Measurements from ENCODE around the gene ZBTB1. TPM values are rescaled to one million over a fixed set of nuclear protein-coding genes. Genes with fewer than 3 reads are reported as not detected.
A peak's percentile ranks its signal among the peaks of the same experiment; 100 is the strongest.
"Not testable (repeated sequence)": the region's sequence is repeated elsewhere in the genome, so short reads cannot be mapped to it uniquely, and the experiment has no call there.

ZBTB1 gene
- total and polyA plus RNA-seq, 11 donors: 9.0 to 29.5 (median 17.7) TPM

DNA sequence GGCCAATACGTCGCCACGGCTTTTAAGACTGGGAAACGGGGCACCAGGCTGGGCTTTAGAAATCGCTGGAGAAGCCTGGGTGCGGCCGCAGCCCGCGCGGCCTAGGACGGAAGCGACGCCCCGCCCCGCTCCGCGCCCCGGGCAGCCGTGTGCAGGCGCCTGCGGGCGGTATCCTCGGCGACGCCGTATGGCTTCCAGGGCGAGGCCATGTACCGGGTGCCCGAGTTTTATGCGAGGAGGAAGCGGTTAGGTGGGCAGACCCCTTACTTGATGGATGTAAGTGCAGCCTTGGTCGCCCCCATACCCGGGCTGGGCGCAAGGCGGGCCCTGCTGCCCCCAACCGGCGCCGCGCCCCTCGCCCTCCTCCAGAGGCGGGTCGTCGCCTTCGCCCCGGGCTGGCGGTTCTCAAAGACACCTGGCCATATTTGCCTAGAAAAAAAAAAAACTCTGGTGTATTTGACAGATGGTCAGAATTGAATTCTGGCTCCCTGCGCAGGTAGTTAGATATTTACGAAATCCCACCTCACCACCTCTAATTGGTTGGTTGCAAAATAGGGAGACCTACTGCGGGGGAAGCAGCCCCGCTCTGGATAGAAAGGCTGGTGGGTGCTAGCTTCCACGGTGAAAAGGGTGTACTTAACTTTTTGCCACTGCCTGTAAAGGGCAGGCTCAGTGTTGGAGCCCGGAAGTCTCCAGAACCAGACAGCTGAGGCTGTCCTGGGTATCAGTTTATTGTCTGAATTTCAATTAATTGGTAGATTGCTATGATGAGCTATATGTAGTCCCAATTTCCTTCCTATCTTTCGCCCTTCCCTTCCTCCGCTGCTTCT lies 45.4 kb downstream of the ZBTB1 start, which contains the start of gene PPP1R36:
Gene PPP1R36 (plus strand): TSS at position 171 of the 830 bp plus-strand sequence. CDS start 37 bp downstream, at position 208.
- ATAC-seq: peak in 3 of 4 donors; percentile 83 to 95 (median 95)
- peaks cover 0 to 16% (median 10%) of the 10 kb centered on the region in 12 donors for H3K4me1 ChIP-seq
- intact Hi-C loops (cut with DNase I): loop anchor here in 1 of 10 donors (10.0 kb wide), 1 partner anchor 215 kb away; no protein-coding TSS in a partner anchor
- H3K27ac ChIP-seq: no peak within 1 kb of the TSS
- peak within 1 kb of the TSS; percentile 12 to 57 (median 46) for H3K4me3 ChIP-seq
- no peaks in the 10 kb centered on the region for H3K36me3 ChIP-seq
- H3K27me3 ChIP-seq: peaks cover 0 to 17% (median 0%) of the 10 kb centered on the region in 9 donors
- DNase-seq: peak in 4 of 5 donors; percentile 27 to 77 (median 46)
- no peaks in the 10 kb centered on the region for H3K9me3 ChIP-seq
- WGBS, 4 donors: 8 to 11% (median 9%) methylated on average over 48 to 54 of the region's 54 CpGs
- TF ChIP-seq POLR2A (IDR thresholded peaks at IDR 0.05): no peak
- TF ChIP-seq, protein P1, sequence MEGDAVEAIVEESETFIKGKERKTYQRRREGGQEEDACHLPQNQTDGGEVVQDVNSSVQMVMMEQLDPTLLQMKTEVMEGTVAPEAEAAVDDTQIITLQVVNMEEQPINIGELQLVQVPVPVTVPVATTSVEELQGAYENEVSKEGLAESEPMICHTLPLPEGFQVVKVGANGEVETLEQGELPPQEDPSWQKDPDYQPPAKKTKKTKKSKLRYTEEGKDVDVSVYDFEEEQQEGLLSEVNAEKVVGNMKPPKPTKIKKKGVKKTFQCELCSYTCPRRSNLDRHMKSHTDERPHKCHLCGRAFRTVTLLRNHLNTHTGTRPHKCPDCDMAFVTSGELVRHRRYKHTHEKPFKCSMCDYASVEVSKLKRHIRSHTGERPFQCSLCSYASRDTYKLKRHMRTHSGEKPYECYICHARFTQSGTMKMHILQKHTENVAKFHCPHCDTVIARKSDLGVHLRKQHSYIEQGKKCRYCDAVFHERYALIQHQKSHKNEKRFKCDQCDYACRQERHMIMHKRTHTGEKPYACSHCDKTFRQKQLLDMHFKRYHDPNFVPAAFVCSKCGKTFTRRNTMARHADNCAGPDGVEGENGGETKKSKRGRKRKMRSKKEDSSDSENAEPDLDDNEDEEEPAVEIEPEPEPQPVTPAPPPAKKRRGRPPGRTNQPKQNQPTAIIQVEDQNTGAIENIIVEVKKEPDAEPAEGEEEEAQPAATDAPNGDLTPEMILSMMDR (IDR thresholded peaks at IDR 0.05): no peak

DNA sequence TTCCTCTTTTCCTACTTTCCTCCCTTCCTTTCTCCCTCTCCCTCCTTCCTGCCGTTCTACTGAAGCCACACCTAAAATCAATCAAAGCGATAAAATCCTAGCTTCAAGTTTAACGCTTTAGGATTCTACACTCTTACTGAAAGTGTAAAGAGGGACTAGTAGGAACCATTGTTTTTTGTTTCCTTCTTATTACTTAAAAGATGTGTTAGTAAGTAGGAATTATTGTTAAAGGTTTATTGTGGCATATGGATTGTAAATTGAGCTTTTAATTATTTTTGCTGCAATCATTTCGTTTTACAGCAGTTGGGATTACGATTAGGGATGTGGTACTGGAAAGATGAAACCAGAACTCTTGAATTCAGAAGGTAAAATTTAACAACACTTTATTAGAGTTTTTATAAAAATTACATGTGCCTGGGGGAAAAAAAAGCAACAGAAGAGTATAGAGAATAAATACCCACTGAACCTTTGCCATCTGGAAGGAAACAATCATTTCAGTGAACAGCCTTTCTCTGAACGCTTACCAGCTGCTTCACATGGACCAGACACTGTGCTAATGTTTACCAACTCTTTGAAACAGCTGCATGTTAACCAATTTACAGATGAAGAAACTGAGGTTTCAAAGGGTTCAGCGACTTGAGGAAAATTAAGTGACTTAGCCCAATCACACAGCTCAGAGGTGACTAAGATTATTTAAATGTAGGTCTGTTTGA lies 46.2 kb downstream of the ZBTB1 start:
- intact Hi-C loops (cut with DNase I): no loop called here
- WGBS, 4 donors: 66 to 72% (median 69%) methylated on average over 7 of the region's 7 CpGs

DNA sequence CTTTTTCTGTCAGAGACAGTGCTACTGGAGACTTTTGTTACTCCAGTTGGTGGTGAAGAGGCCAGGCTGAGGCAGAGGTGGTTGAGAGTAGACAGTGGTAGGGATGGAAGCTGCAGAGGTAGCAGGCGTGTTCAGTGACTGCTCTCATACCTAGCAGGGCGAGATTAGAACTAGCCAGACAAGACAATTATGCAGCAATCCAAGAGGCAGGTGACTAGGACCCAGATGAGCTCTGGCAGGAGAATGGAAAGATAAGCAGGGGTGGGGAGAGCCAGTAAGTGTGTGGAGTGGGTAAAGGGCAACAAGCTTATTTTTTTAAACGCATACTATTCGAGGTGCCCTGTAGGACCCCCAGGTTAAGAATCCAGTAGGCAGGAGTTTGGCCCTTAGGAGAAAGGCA lies 50.0 kb downstream of the ZBTB1 start:
- no peak overlapping the region for H3K4me3 ChIP-seq
- H3K27me3 ChIP-seq: peaks cover 0 to 14% (median 0%) of the 10 kb centered on the region in 9 donors
- ATAC-seq (no peak), DNase-seq (no peak)
- H3K9me3 ChIP-seq: no peaks in the 10 kb centered on the region
- no peaks in the 10 kb centered on the region for H3K36me3 ChIP-seq
- intact Hi-C loops (cut with DNase I): no loop called here
- no peak overlapping the region for H3K27ac ChIP-seq
- H3K4me1 ChIP-seq: peaks cover 0 to 12% (median 8%) of the 10 kb centered on the region in 12 donors
- TF ChIP-seq POLR2A (IDR thresholded peaks at IDR 0.05): no peak
- TF ChIP-seq, protein P1 (IDR thresholded peaks at IDR 0.05): no peak
- 61 to 72% (median 67%) methylated on average over 4 of the region's 4 CpGs for WGBS, 4 donors

More for the DNA sequence above, 46.2 kb downstream of the ZBTB1 start:
- DNase-seq (no peak), ATAC-seq (no peak)
- Histone ChIP-seq H3K4me3 (peak overlapping the region in 3 of 12 donors; percentile 37 to 55 (median 53)), H3K27ac (no peak overlapping the region), H3K4me1 (peaks cover 0 to 16% (median 10%) of the 10 kb centered on the region in 12 donors), H3K27me3 (peaks cover 0 to 17% (median 0%) of the 10 kb centered on the region in 9 donors), H3K36me3 (no peaks in the 10 kb centered on the region), H3K9me3 (no peaks in the 10 kb centered on the region)
- TF ChIP-seq, protein P1 (IDR thresholded peaks at IDR 0.05): no peak
- TF ChIP-seq POLR2A (IDR thresholded peaks at IDR 0.05): no peak

DNA sequence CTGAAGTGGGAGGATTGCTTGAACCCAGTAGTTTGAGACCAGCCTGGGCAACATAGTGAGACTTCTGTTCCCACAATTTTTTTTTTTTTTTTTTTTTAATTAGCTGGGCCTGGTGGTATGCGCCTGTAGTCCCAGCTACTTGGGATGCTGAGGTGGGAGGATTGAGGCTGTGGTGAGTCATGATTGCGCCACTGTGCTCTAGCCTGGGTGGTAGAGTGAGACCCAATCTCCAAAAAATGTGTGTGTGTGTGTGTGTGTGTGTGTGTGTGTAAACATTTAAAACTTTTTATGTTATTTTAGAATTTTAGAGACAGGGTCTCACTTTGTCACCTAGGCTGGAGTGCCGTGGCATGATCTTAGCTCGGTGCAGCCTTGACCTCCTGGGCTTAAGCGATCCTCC lies 52.0 kb downstream of the ZBTB1 start:
- peaks cover 0 to 4% (median 0%) of the 10 kb centered on the region in 12 donors for H3K4me1 ChIP-seq
- DNase-seq (no peak), ATAC-seq (no peak)
- TF ChIP-seq, protein P1 (IDR thresholded peaks at IDR 0.05): no peak
- no peak for TF ChIP-seq POLR2A (IDR thresholded peaks at IDR 0.05)
- H3K36me3 ChIP-seq: no peaks in the 10 kb centered on the region
- no peak overlapping the region for H3K4me3 ChIP-seq
- no peaks in the 10 kb centered on the region for H3K9me3 ChIP-seq
- no peaks in the 10 kb centered on the region for H3K27me3 ChIP-seq
- no peak overlapping the region for H3K27ac ChIP-seq
- 96 to 98% (median 97%) methylated on average over 5 of the region's 5 CpGs for WGBS, 4 donors
- intact Hi-C loops (cut with DNase I): no loop called here

DNA sequence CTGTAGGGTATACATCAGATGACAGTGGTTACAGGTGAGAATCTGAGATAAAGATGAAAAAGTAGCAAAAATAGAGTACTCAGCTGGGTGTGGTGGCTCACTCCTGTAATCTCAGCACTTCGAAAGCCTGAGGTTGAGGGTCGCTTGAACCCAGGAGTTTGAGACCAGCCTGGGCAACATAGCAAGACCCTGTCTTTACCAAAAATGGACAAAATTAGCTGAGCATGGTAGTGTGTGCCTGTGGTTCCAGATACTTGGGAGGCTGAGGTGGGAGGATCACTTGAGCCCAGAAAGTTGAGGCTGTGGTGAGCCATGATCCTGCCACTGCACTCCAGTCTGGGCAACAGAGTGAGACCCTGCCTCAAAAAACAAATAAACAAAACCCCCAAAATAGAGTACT lies 53.6 kb downstream of the ZBTB1 start:
- H3K4me1 ChIP-seq; H3K4me3 ChIP-seq; DNase-seq; ATAC-seq; H3K36me3 ChIP-seq; H3K9me3 ChIP-seq; H3K27ac ChIP-seq; intact Hi-C loops (cut with DNase I); H3K27me3 ChIP-seq: not testable (repeated sequence)
- WGBS, 4 donors: 94 to 98% (median 97%) methylated on average over 2 of the region's 2 CpGs

Data from heart left ventricle (tissue), 16 donors.